ENCODE results near the gene LAMA2.

DNA sequence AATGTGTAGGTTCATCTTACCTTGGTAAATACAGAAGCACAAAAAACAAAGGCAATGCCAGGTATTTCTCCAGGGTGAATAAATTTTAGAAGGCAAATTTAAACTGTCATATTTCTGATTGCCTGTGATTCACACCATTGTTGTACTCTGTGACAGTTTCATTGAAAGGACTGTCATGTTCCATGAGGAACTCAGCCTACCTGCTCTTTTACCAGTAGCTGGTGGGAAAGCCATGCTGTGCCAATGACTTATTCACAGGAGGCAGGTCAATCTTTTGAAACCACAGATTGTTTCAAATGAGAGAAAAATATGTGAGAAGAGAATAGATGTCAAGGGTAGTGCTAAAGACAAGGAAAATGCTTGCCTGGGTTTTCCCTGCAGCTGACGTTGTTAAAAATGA lies 206.4 kb downstream of the LAMA2 start:
- TF ChIP-seq, protein P1, sequence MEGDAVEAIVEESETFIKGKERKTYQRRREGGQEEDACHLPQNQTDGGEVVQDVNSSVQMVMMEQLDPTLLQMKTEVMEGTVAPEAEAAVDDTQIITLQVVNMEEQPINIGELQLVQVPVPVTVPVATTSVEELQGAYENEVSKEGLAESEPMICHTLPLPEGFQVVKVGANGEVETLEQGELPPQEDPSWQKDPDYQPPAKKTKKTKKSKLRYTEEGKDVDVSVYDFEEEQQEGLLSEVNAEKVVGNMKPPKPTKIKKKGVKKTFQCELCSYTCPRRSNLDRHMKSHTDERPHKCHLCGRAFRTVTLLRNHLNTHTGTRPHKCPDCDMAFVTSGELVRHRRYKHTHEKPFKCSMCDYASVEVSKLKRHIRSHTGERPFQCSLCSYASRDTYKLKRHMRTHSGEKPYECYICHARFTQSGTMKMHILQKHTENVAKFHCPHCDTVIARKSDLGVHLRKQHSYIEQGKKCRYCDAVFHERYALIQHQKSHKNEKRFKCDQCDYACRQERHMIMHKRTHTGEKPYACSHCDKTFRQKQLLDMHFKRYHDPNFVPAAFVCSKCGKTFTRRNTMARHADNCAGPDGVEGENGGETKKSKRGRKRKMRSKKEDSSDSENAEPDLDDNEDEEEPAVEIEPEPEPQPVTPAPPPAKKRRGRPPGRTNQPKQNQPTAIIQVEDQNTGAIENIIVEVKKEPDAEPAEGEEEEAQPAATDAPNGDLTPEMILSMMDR (conservative IDR thresholded peaks at IDR 0.05; ENCODE audit: low read depth in 2 of 2), result no peak
- no peak for TF ChIP-seq EZH2 (IDR thresholded peaks at IDR 0.05; ENCODE audit: low read depth, unreplicated experiment)
- TF ChIP-seq POLR2AphosphoS5 (IDR thresholded peaks at IDR 0.05; ENCODE audit: low read depth), result no peak
- no peak for TF ChIP-seq EZH2phosphoT487 (IDR thresholded peaks at IDR 0.05; ENCODE audit: unreplicated experiment)
- TF ChIP-seq, protein P2, sequence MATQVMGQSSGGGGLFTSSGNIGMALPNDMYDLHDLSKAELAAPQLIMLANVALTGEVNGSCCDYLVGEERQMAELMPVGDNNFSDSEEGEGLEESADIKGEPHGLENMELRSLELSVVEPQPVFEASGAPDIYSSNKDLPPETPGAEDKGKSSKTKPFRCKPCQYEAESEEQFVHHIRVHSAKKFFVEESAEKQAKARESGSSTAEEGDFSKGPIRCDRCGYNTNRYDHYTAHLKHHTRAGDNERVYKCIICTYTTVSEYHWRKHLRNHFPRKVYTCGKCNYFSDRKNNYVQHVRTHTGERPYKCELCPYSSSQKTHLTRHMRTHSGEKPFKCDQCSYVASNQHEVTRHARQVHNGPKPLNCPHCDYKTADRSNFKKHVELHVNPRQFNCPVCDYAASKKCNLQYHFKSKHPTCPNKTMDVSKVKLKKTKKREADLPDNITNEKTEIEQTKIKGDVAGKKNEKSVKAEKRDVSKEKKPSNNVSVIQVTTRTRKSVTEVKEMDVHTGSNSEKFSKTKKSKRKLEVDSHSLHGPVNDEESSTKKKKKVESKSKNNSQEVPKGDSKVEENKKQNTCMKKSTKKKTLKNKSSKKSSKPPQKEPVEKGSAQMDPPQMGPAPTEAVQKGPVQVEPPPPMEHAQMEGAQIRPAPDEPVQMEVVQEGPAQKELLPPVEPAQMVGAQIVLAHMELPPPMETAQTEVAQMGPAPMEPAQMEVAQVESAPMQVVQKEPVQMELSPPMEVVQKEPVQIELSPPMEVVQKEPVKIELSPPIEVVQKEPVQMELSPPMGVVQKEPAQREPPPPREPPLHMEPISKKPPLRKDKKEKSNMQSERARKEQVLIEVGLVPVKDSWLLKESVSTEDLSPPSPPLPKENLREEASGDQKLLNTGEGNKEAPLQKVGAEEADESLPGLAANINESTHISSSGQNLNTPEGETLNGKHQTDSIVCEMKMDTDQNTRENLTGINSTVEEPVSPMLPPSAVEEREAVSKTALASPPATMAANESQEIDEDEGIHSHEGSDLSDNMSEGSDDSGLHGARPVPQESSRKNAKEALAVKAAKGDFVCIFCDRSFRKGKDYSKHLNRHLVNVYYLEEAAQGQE (IDR thresholded peaks at IDR 0.05; ENCODE audit: unreplicated experiment), result no peak
- no peak for TF ChIP-seq JUNB (IDR thresholded peaks at IDR 0.05; ENCODE audit: unreplicated experiment)
- no peak for TF ChIP-seq ZNF114 (CRISPR knock-in tag; IDR thresholded peaks at IDR 0.05)
- TF ChIP-seq, protein P3, sequence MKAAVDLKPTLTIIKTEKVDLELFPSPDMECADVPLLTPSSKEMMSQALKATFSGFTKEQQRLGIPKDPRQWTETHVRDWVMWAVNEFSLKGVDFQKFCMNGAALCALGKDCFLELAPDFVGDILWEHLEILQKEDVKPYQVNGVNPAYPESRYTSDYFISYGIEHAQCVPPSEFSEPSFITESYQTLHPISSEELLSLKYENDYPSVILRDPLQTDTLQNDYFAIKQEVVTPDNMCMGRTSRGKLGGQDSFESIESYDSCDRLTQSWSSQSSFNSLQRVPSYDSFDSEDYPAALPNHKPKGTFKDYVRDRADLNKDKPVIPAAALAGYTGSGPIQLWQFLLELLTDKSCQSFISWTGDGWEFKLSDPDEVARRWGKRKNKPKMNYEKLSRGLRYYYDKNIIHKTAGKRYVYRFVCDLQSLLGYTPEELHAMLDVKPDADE (IDR thresholded peaks at IDR 0.05), result no peak
- no peak for TF ChIP-seq CREB1 (CRISPR knock-in tag; IDR thresholded peaks at IDR 0.05; ENCODE audit: low read depth)
- no peak for TF ChIP-seq NANOG (IDR thresholded peaks at IDR 0.05; ENCODE audit: borderline replicate concordance)
- TF ChIP-seq, protein P4, sequence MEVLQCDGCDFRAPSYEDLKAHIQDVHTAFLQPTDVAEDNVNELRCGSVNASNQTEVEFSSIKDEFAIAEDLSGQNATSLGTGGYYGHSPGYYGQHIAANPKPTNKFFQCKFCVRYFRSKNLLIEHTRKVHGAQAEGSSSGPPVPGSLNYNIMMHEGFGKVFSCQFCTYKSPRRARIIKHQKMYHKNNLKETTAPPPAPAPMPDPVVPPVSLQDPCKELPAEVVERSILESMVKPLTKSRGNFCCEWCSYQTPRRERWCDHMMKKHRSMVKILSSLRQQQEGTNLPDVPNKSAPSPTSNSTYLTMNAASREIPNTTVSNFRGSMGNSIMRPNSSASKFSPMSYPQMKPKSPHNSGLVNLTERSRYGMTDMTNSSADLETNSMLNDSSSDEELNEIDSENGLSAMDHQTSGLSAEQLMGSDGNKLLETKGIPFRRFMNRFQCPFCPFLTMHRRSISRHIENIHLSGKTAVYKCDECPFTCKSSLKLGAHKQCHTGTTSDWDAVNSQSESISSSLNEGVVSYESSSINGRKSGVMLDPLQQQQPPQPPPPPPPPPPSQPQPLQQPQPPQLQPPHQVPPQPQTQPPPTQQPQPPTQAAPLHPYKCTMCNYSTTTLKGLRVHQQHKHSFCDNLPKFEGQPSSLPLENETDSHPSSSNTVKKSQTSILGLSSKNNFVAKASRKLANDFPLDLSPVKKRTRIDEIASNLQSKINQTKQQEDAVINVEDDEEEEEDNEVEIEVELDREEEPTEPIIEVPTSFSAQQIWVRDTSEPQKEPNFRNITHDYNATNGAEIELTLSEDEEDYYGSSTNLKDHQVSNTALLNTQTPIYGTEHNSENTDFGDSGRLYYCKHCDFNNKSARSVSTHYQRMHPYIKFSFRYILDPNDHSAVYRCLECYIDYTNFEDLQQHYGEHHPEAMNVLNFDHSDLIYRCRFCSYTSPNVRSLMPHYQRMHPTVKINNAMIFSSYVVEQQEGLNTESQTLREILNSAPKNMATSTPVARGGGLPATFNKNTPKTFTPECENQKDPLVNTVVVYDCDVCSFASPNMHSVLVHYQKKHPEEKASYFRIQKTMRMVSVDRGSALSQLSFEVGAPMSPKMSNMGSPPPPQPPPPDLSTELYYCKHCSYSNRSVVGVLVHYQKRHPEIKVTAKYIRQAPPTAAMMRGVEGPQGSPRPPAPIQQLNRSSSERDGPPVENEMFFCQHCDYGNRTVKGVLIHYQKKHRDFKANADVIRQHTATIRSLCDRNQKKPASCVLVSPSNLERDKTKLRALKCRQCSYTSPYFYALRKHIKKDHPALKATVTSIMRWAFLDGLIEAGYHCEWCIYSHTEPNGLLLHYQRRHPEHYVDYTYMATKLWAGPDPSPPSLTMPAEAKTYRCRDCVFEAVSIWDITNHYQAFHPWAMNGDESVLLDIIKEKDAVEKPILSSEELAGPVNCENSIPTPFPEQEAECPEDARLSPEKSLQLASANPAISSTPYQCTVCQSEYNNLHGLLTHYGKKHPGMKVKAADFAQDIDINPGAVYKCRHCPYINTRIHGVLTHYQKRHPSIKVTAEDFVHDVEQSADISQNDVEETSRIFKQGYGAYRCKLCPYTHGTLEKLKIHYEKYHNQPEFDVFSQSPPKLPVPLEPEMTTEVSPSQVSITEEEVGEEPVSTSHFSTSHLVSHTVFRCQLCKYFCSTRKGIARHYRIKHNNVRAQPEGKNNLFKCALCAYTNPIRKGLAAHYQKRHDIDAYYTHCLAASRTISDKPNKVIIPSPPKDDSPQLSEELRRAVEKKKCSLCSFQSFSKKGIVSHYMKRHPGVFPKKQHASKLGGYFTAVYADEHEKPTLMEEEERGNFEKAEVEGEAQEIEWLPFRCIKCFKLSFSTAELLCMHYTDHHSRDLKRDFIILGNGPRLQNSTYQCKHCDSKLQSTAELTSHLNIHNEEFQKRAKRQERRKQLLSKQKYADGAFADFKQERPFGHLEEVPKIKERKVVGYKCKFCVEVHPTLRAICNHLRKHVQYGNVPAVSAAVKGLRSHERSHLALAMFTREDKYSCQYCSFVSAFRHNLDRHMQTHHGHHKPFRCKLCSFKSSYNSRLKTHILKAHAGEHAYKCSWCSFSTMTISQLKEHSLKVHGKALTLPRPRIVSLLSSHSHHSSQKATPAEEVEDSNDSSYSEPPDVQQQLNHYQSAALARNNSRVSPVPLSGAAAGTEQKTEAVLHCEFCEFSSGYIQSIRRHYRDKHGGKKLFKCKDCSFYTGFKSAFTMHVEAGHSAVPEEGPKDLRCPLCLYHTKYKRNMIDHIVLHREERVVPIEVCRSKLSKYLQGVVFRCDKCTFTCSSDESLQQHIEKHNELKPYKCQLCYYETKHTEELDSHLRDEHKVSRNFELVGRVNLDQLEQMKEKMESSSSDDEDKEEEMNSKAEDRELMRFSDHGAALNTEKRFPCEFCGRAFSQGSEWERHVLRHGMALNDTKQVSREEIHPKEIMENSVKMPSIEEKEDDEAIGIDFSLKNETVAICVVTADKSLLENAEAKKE (CRISPR knock-in tag; IDR thresholded peaks at IDR 0.05), result no peak
